Mesodermal cell (in vitro differentiated cells): ENCODE results near the gene ACSL6.

Source experiments
- H3K27ac ChIP-seq: 2 replicates; pipeline ENCODE4 v1.7.0; 2013; ENCODE audit warnings: mild to moderate bottlenecking, low read depth, low read length, moderate library complexity; ENCODE audit not compliant: severe bottlenecking
- H3K36me3 ChIP-seq: 2 replicates; pipeline ENCODE4 v1.7.1; 2013; ENCODE audit warnings: mild to moderate bottlenecking, low read length, moderate library complexity; ENCODE audit not compliant: control insufficient read depth, insufficient read depth
- H3K4me1 ChIP-seq: one replicate; pipeline ENCODE4 v1.7.1; 2013; ENCODE audit warnings: mild to moderate bottlenecking, low read length; ENCODE audit not compliant: insufficient read depth, control insufficient read depth, poor library complexity, severe bottlenecking
- H3K4me3 ChIP-seq: 2 replicates; pipeline ENCODE4 v1.7.0; 2013; ENCODE audit warnings: low read length, control low read depth, mild to moderate bottlenecking; ENCODE audit not compliant: insufficient read depth, poor library complexity, severe bottlenecking; ENCODE audit errors: extremely low read depth
- H3K9me3 ChIP-seq: 2 replicates; pipeline ENCODE4 v1.7.1; 2013; ENCODE audit warnings: mild to moderate bottlenecking, low read length, moderate library complexity; ENCODE audit not compliant: control insufficient read depth
- WGBS, 2 experiments: methylation state at CpG; one replicate each; pipeline ENCODE4 v1.1.5; 2013; ENCODE audit warnings: missing lambda C conversion rate in 2 of 2; ENCODE audit not compliant: insufficient coverage in 2 of 2; 5-methylcytosine and 5-hydroxymethylcytosine counted together

ACSL6 gene

GRCh38 chr5:132023258-132024116, 12.0 kb upstream of the ACSL6 start:
- H3K4me1 ChIP-seq: no peaks in the 10 kb centered on the region
- H3K9me3 ChIP-seq: no peaks in the 10 kb centered on the region
- no peak overlapping the region for H3K4me3 ChIP-seq
- no peaks in the 10 kb centered on the region for H3K36me3 ChIP-seq
- H3K27ac ChIP-seq: no peak overlapping the region
- 83 to 94% methylated on average over 4 of the region's 5 CpGs for WGBS, 2 experiments

GRCh38 chr5:132022737-132023136, 11.3 kb upstream of the ACSL6 start:
- 78 to 87% methylated on average over 2 of the region's 2 CpGs for WGBS, 2 experiments
- Histone ChIP-seq H3K4me1 (no peaks in the 10 kb centered on the region), H3K4me3 (no peak overlapping the region), H3K27ac (no peak overlapping the region), H3K9me3 (no peaks in the 10 kb centered on the region), H3K36me3 (no peaks in the 10 kb centered on the region)

GRCh38 chr5:132021654-132022053, 10.2 kb upstream of the ACSL6 start:
- Histone ChIP-seq H3K9me3 (no peaks in the 10 kb centered on the region), H3K4me1 (no peaks in the 10 kb centered on the region), H3K4me3 (no peak overlapping the region), H3K27ac (no peak overlapping the region), H3K36me3 (no peaks in the 10 kb centered on the region)
- WGBS, 2 experiments: no CpG with 5 or more reads among the region's 2 CpGs

GRCh38 chr5:132020568-132021339, 9.3 kb upstream of the ACSL6 start:
- H3K27ac ChIP-seq: no peak overlapping the region
- H3K9me3 ChIP-seq: no peaks in the 10 kb centered on the region
- no peak overlapping the region for H3K4me3 ChIP-seq
- H3K4me1 ChIP-seq: no peaks in the 10 kb centered on the region
- no peaks in the 10 kb centered on the region for H3K36me3 ChIP-seq
- WGBS, 2 experiments: 91 to 96% methylated on average over 5 of the region's 6 CpGs

GRCh38 chr5:132019857-132020555, 8.5 kb upstream of the ACSL6 start:
- WGBS, 2 experiments: 80 to 82% methylated on average over 3 of the region's 6 CpGs
- no peak overlapping the region for H3K27ac ChIP-seq

GRCh38 chr5:132019337-132019736, 7.9 kb upstream of the ACSL6 start:
- Histone ChIP-seq H3K9me3 (no peaks in the 10 kb centered on the region), H3K4me1 (no peaks in the 10 kb centered on the region), H3K27ac (no peak overlapping the region), H3K36me3 (no peaks in the 10 kb centered on the region), H3K4me3 (no peak overlapping the region)

More at GRCh38 chr5:132019857-132020555, 8.5 kb upstream of the ACSL6 start:
- Histone ChIP-seq H3K4me1 (no peaks in the 10 kb centered on the region), H3K36me3 (no peaks in the 10 kb centered on the region), H3K4me3 (no peak overlapping the region), H3K9me3 (no peaks in the 10 kb centered on the region)

GRCh38 chr5:132017738-132018625, 6.5 kb upstream of the ACSL6 start:
- 73 to 75% methylated on average over 1 to 3 of the region's 10 CpGs for WGBS, 2 experiments
- Histone ChIP-seq H3K27ac (no peak overlapping the region), H3K36me3 (no peaks in the 10 kb centered on the region), H3K4me1 (no peaks in the 10 kb centered on the region), H3K4me3 (no peak overlapping the region), H3K9me3 (no peaks in the 10 kb centered on the region)

GRCh38 chr5:132017316-132017715, 5.9 kb upstream of the ACSL6 start:
- no peaks in the 10 kb centered on the region for H3K36me3 ChIP-seq
- no peak overlapping the region for H3K4me3 ChIP-seq
- H3K27ac ChIP-seq: no peak overlapping the region
- H3K9me3 ChIP-seq: no peaks in the 10 kb centered on the region
- WGBS, 2 experiments: 90 to 92% methylated on average over 2 to 3 of the region's 4 CpGs
- H3K4me1 ChIP-seq: no peaks in the 10 kb centered on the region

- Histone ChIP-seq H3K27ac (no peak overlapping the region), H3K4me3 (no peak overlapping the region), H3K9me3 (no peaks in the 10 kb centered on the region), H3K36me3 (no peaks in the 10 kb centered on the region), H3K4me1 (no peaks in the 10 kb centered on the region)
- 71 to 89% methylated on average over 2 of the region's 3 CpGs for WGBS, 2 experiments
Observed at GRCh38 chr5:132016721-132017250, 5.3 kb upstream of the ACSL6 start.

GRCh38 chr5:132013711-132014110, 2.3 kb upstream of the ACSL6 start:
- Histone ChIP-seq H3K9me3 (no peaks in the 10 kb centered on the region), H3K4me1 (no peaks in the 10 kb centered on the region), H3K4me3 (no peak overlapping the region), H3K27ac (no peak overlapping the region), H3K36me3 (no peaks in the 10 kb centered on the region)
- 82 to 83% methylated on average over 2 of the region's 2 CpGs for WGBS, 2 experiments
